Osteoblast (primary cell): ENCODE measurements around the gene CLK4. TPM values are rescaled to one million over a fixed set of nuclear protein-coding genes. Genes with fewer than 3 reads are reported as not detected.

Source experiments
- DNase-seq: peaks from one replicate; pipeline ENCODE4 v3.0.0; 2011; ENCODE audit warnings: low spot score, mixed read lengths; ENCODE audit not compliant: insufficient read length; ENCODE audit errors: missing footprints
- H2AFZ ChIP-seq: 2 replicates; pipeline ENCODE4 v1.6.0; 2011; ENCODE audit warnings: mild to moderate bottlenecking, low read length
- H3K27ac ChIP-seq: 2 replicates; pipeline ENCODE4 v1.5.1; 2011; ENCODE audit warnings: mild to moderate bottlenecking, low read depth, low read length, moderate library complexity
- H3K27me3 ChIP-seq: 2 replicates; pipeline ENCODE4 v1.6.0; 2012; ENCODE audit warnings: mild to moderate bottlenecking, control low read depth, inconsistent platforms, low read length, moderate library complexity; ENCODE audit not compliant: insufficient read depth
- H3K36me3 ChIP-seq: 2 replicates; pipeline ENCODE4 v1.5.1; 2011; ENCODE audit warnings: mild to moderate bottlenecking, low read length, control low read depth, moderate library complexity; ENCODE audit not compliant: insufficient read depth
- H3K4me1 ChIP-seq: 2 replicates; pipeline ENCODE4 v1.5.1; 2011; ENCODE audit warnings: mild to moderate bottlenecking, low read length, control low read depth, moderate library complexity; ENCODE audit not compliant: insufficient read depth
- H3K4me2 ChIP-seq: 2 replicates; pipeline ENCODE4 v1.6.0; 2011; ENCODE audit warnings: mild to moderate bottlenecking, low read length; ENCODE audit not compliant: insufficient read depth
- H3K4me3 ChIP-seq: fragments of 200-600 bp; sonication (generic); 3 replicates; pipeline ENCODE4 v1.5.1; 2012; ENCODE audit warnings: mild to moderate bottlenecking, low read length, inconsistent platforms; ENCODE audit not compliant: insufficient read depth
- H3K79me2 ChIP-seq: 2 replicates; pipeline ENCODE4 v1.6.0; 2012; ENCODE audit warnings: mild to moderate bottlenecking, low read length, control low read depth, inconsistent platforms; ENCODE audit not compliant: insufficient read depth
- H3K9me3 ChIP-seq: 2 replicates; pipeline ENCODE4 v1.5.1; 2011; ENCODE audit warnings: low read depth, low read length, control low read depth
- H4K20me1 ChIP-seq: 2 replicates; pipeline ENCODE4 v1.6.0; 2012; ENCODE audit warnings: mild to moderate bottlenecking, low read length, control low read depth; ENCODE audit not compliant: insufficient read depth
- CTCF ChIP-seq: IDR thresholded peaks from 2 replicates; pipeline ENCODE4 v1.5.1; 2011; ENCODE audit warnings: mild to moderate bottlenecking, low read depth, low read length, moderate library complexity; ENCODE audit errors: extremely low read depth
- total RNA-seq: library from RNA; depleted of rRNA; stranded (reverse); fragments of >200 nt; gene quantifications from 2 replicates; pipeline ENCODE4 v1.2.3, GENCODE V29; 2012

The CLK4 gene
- total RNA-seq, 1 donor: 33.3 TPM

DNA sequence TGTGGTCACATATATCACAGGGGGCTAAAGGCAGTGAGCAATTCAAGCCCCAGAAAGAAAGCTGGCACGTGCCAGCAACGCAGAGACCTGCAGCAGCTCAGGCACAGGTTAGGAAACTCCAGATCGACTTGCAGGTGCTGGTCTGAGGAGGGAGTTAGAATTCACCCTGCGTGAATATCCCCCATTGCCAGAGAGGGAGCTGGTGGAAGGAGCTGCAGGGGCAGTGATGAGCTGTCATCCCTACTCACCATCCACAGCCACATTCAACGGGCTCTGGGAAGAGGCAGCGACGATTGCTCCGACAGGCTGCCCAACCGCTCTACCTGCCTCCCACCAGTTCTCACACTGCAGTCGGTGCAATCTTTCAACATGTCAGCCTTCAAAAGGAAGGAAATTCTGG is 40.8 kb upstream of the CLK4 start:
- H3K36me3 ChIP-seq: no peaks in the 10 kb centered on the region
- H2AFZ ChIP-seq: no peak overlapping the region
- H3K4me2 ChIP-seq: no peak overlapping the region
- H3K27me3 ChIP-seq: no peaks in the 10 kb centered on the region
- TF ChIP-seq CTCF: no peak
- H3K27ac ChIP-seq: no peak overlapping the region
- H3K79me2 ChIP-seq: no peaks in the 10 kb centered on the region
- H3K4me1 ChIP-seq: no peaks in the 10 kb centered on the region
- H3K4me3 ChIP-seq: no peak overlapping the region
- no peak for DNase-seq
- peaks cover 2% of the 10 kb centered on the region for H3K9me3 ChIP-seq
- H4K20me1 ChIP-seq: no peaks in the 10 kb centered on the region

GRCh38 chr5:178667101-178667500 is 40.3 kb upstream of the CLK4 start:
- no peak for TF ChIP-seq CTCF
- Histone ChIP-seq H3K36me3 (no peaks in the 10 kb centered on the region), H3K27me3 (no peaks in the 10 kb centered on the region), H3K4me1 (no peaks in the 10 kb centered on the region), H2AFZ (no peak overlapping the region), H3K9me3 (peaks cover 2% of the 10 kb centered on the region), H3K79me2 (no peaks in the 10 kb centered on the region), H4K20me1 (no peaks in the 10 kb centered on the region), H3K4me3 (no peak overlapping the region), H3K27ac (no peak overlapping the region), H3K4me2 (no peak overlapping the region)
- DNase-seq: no peak

DNA sequence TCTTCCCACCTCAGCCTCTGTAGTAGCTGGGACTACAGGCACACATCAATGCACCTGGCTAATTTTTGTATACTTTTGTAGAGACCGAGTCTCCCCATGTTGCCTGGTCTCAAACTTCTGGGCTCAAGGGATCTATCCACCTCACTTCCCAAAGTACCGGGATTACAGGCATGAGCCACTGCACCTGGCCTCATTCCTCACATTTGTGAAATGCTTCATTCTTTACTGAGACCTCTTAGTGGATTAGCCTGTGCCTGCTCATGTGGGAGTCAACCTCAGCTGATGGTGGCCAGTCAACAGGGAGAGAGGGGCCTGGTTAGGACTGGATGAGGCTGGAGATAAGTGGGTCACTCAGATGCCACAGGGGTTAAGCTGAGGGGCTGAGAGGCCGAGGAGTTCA is 37.3 kb upstream of the CLK4 start:
- Histone ChIP-seq H3K36me3 (no peaks in the 10 kb centered on the region), H3K4me1 (no peaks in the 10 kb centered on the region), H3K4me3 (no peak overlapping the region), H3K79me2 (no peaks in the 10 kb centered on the region), H3K9me3 (no peaks in the 10 kb centered on the region), H2AFZ (no peak overlapping the region), H3K4me2 (no peak overlapping the region), H4K20me1 (no peaks in the 10 kb centered on the region), H3K27ac (no peak overlapping the region), H3K27me3 (no peaks in the 10 kb centered on the region)
- TF ChIP-seq CTCF: no peak
- no peak for DNase-seq

- Histone ChIP-seq H4K20me1 (no peaks in the 10 kb centered on the region), H3K4me1 (no peaks in the 10 kb centered on the region), H2AFZ (no peak overlapping the region), H3K27ac (no peak overlapping the region), H3K27me3 (no peaks in the 10 kb centered on the region), H3K4me2 (no peak overlapping the region), H3K79me2 (no peaks in the 10 kb centered on the region), H3K4me3 (no peak overlapping the region), H3K36me3 (no peaks in the 10 kb centered on the region), H3K9me3 (no peaks in the 10 kb centered on the region)
- DNase-seq: no peak
- TF ChIP-seq CTCF: no peak
These were observed 35.7 kb upstream of the CLK4 start for GRCh38 chr5:178662541-178662860.
